NCI-H226 (cell line): Measurements from ENCODE around the gene INSRR.

Experiments used
- DNase-seq: peaks from one replicate; pipeline ENCODE4 v3.0.0-alpha.2; 2015

INSRR gene

GRCh38 chr1:156858959-156859522, at the start of gene INSRR:
Gene INSRR (minus strand): TSS chr1:156859117. CDS start chr1:156858621, 496 bp downstream.
- DNase-seq, result no peak

GRCh38 chr1:156908541-156908940, 49.6 kb upstream of the INSRR start:
- DNase-seq, result no peak

- no peak for DNase-seq
These were observed 47.4 kb upstream of the INSRR start for GRCh38 chr1:156906206-156906906.

GRCh38 chr1:156905651-156906050, 46.7 kb upstream of the INSRR start:
- DNase-seq, result no peak

GRCh38 chr1:156905176-156905575, 46.3 kb upstream of the INSRR start:
- DNase-seq, result no peak

- DNase-seq, result no peak
These were observed 45.5 kb upstream of the INSRR start for GRCh38 chr1:156904187-156904959.

- DNase-seq, result no peak
These were observed 44.6 kb upstream of the INSRR start for GRCh38 chr1:156903328-156904091.

- no peak for DNase-seq
These were observed 43.3 kb upstream of the INSRR start for GRCh38 chr1:156901966-156902915.

GRCh38 chr1:156901590-156901900, 42.6 kb upstream of the INSRR start:
- no peak for DNase-seq

- no peak for DNase-seq
These were observed 42.1 kb upstream of the INSRR start for GRCh38 chr1:156900896-156901589.

GRCh38 chr1:156899956-156900718, 41.2 kb upstream of the INSRR start:
- DNase-seq, result no peak

GRCh38 chr1:156898971-156899664, 40.2 kb upstream of the INSRR start:
- DNase-seq, result no peak

- peak; percentile 87 for DNase-seq
These were observed 39.2 kb upstream of the INSRR start for GRCh38 chr1:156898161-156898566.

- DNase-seq, result peak; percentile 80
These were observed 38.3 kb upstream of the INSRR start for GRCh38 chr1:156897078-156897825.

- DNase-seq, result peak; percentile 99
These were observed 37.6 kb upstream of the INSRR start for GRCh38 chr1:156896490-156897033.

- DNase-seq, result peak; percentile 38
These were observed 37.0 kb upstream of the INSRR start for GRCh38 chr1:156895927-156896326.

GRCh38 chr1:156895455-156895812, 36.5 kb upstream of the INSRR start:
- peak; percentile 79 for DNase-seq

GRCh38 chr1:156894711-156895454, 36.0 kb upstream of the INSRR start:
- DNase-seq, result peak; percentile 93
